Smooth muscle cell (in vitro differentiated cells): Measurements from ENCODE around the gene TEX264. TPM values are rescaled to one million over a fixed set of nuclear protein-coding genes. Genes with fewer than 3 reads are reported as not detected.
A peak's percentile ranks its signal among the peaks of the same experiment; 100 is the strongest.

Source experiments
- DNase-seq: peaks from one replicate; lab custom pipeline; 2025; ENCODE audit not compliant: unreplicated experiment; lab: John Stamatoyannopoulos, UW
- H2AFZ ChIP-seq: fragments of 200-600 bp; sonication (generic); 2 replicates; pipeline ENCODE4 v1.6.0; 2016; ENCODE audit warnings: antibody characterized with exemption, low read depth, mild to moderate bottlenecking
- H3F3A ChIP-seq: fragments of 200-600 bp; sonication (generic); 2 replicates; pipeline ENCODE4 v1.6.0; 2017; ENCODE audit warnings: antibody characterized with exemption, low read depth
- H3K27ac ChIP-seq: fragments of 200-600 bp; sonication (generic); 2 replicates; pipeline ENCODE4 v1.5.1; 2016; ENCODE audit warnings: low read depth, mild to moderate bottlenecking
- H3K27me3 ChIP-seq: fragments of 200-600 bp; sonication (generic); 2 replicates; pipeline ENCODE4 v1.6.1; 2016; ENCODE audit warnings: low read depth, mild to moderate bottlenecking
- H3K36me3 ChIP-seq: fragments of 200-600 bp; sonication (generic); 2 replicates; pipeline ENCODE4 v1.5.1; 2016; ENCODE audit warnings: low read depth
- H3K4me1 ChIP-seq: fragments of 200-600 bp; sonication (generic); 2 replicates; pipeline ENCODE4 v1.5.1; 2016; ENCODE audit warnings: low read depth
- H3K4me2 ChIP-seq: fragments of 200-600 bp; sonication (generic); 2 replicates; pipeline ENCODE4 v1.6.0; 2016; ENCODE audit warnings: mild to moderate bottlenecking
- H3K4me3 ChIP-seq: fragments of 200-600 bp; sonication (generic); 2 replicates; pipeline ENCODE4 v1.5.1; 2016; ENCODE audit warnings: mild to moderate bottlenecking
- H3K79me2 ChIP-seq: fragments of 200-600 bp; sonication (generic); 2 replicates; pipeline ENCODE4 v1.6.0; 2016; ENCODE audit warnings: low read depth, mild to moderate bottlenecking
- H3K9ac ChIP-seq: fragments of 200-600 bp; sonication (generic); 2 replicates; pipeline ENCODE4 v1.6.0; 2016; ENCODE audit warnings: low read depth
- H3K9me3 ChIP-seq: fragments of 200-600 bp; sonication (generic); replicated peaks from 2 replicates; pipeline ENCODE4 v1.5.1; 2016; ENCODE audit warnings: low read depth
- H4K20me1 ChIP-seq: fragments of 200-600 bp; sonication (generic); 2 replicates; pipeline ENCODE4 v1.6.0; 2016; ENCODE audit warnings: low read depth
- CTCF ChIP-seq: fragments of 200-600 bp; sonication (generic); IDR thresholded peaks from 2 replicates; pipeline ENCODE4 v1.5.1; 2017; ENCODE audit warnings: borderline replicate concordance, mild to moderate bottlenecking, antibody characterized with exemption; ENCODE audit not compliant: insufficient read depth, poor library complexity, severe bottlenecking
- WGBS: methylation state at CpG from one replicate; pipeline ENCODE4 v1.1.7; 2016; ENCODE audit warnings: low lambda C conversion rate; 5-methylcytosine and 5-hydroxymethylcytosine counted together
- polyA plus RNA-seq: library from polyadenylated mRNA; unstranded; fragments of >200 nt; fragmentation: Nextera tagmentation; extraction: Ambion mirVana; gene quantifications from 2 replicates; pipeline ENCODE4 v1.2.1, GENCODE V29; 2016
- total RNA-seq: library from RNA; depleted of rRNA; stranded (reverse); fragments of >200 nt; gene quantifications from 2 replicates; pipeline ENCODE4 v1.2.3, GENCODE V29; 2014

Gene TEX264
- total and polyA plus RNA-seq, 2 experiments from 2014 or later: 39.8 to 41.0 TPM

GRCh38 chr3:51630513-51630912 is 40.5 kb upstream of the TEX264 start:
- TF ChIP-seq CTCF: no peak

GRCh38 chr3:51637144-51637940 is 33.7 kb upstream of the TEX264 start:
- Histone ChIP-seq H3K4me3 (no peak overlapping the region), H3K36me3 (peaks cover 14% of the 10 kb centered on the region)
- WGBS: 91% methylated on average over 14 of the region's 14 CpGs

More at GRCh38 chr3:51630513-51630912, 40.5 kb upstream of the TEX264 start:
- no peak overlapping the region for H3K4me2 ChIP-seq
- H3K27ac ChIP-seq: no peak overlapping the region
- no peak overlapping the region for H3K9ac ChIP-seq
- WGBS: 100% methylated on average over 4 of the region's 4 CpGs
- H3K36me3 ChIP-seq: peaks cover 42% of the 10 kb centered on the region
- H4K20me1 ChIP-seq: peaks cover 18% of the 10 kb centered on the region
- no peaks in the 10 kb centered on the region for H3F3A ChIP-seq
- no peak overlapping the region for H3K4me3 ChIP-seq
- H3K79me2 ChIP-seq: no peaks in the 10 kb centered on the region
- H3K4me1 ChIP-seq: no peaks in the 10 kb centered on the region
- no peaks in the 10 kb centered on the region for H3K27me3 ChIP-seq
- no peak for DNase-seq
- no peak overlapping the region for H2AFZ ChIP-seq
- no peaks in the 10 kb centered on the region for H3K9me3 ChIP-seq

GRCh38 chr3:51637941-51638471 is 33.0 kb upstream of the TEX264 start:
- no peak overlapping the region for H3K4me3 ChIP-seq
- H3K9me3 ChIP-seq: no peaks in the 10 kb centered on the region
- H3K9ac ChIP-seq: no peak overlapping the region
- H3K4me1 ChIP-seq: no peaks in the 10 kb centered on the region
- H4K20me1 ChIP-seq: no peaks in the 10 kb centered on the region
- peaks cover 14% of the 10 kb centered on the region for H3K36me3 ChIP-seq
- 76% methylated on average over 6 of the region's 6 CpGs for WGBS
- H3K79me2 ChIP-seq: no peaks in the 10 kb centered on the region
- no peaks in the 10 kb centered on the region for H3K27me3 ChIP-seq
- no peak overlapping the region for H3K27ac ChIP-seq
- peak; percentile 43 for TF ChIP-seq CTCF
- no peak for DNase-seq
- H2AFZ ChIP-seq: no peak overlapping the region
- H3F3A ChIP-seq: no peaks in the 10 kb centered on the region
- no peak overlapping the region for H3K4me2 ChIP-seq

More at GRCh38 chr3:51637144-51637940, 33.7 kb upstream of the TEX264 start:
- H3K9ac ChIP-seq: no peak overlapping the region
- no peak overlapping the region for H3K27ac ChIP-seq
- no peak for DNase-seq
- no peaks in the 10 kb centered on the region for H3F3A ChIP-seq
- H4K20me1 ChIP-seq: no peaks in the 10 kb centered on the region
- no peak for TF ChIP-seq CTCF
- no peaks in the 10 kb centered on the region for H3K27me3 ChIP-seq
- no peak overlapping the region for H3K4me2 ChIP-seq
- no peaks in the 10 kb centered on the region for H3K4me1 ChIP-seq
- no peaks in the 10 kb centered on the region for H3K9me3 ChIP-seq
- H3K79me2 ChIP-seq: no peaks in the 10 kb centered on the region
- no peak overlapping the region for H2AFZ ChIP-seq
